Osteoblast (primary cell): Measurements from ENCODE around the gene EFNA4. TPM values are rescaled to one million over a fixed set of nuclear protein-coding genes. Genes with fewer than 3 reads are reported as not detected.
A peak's percentile ranks its signal among the peaks of the same experiment; 100 is the strongest.

Experiments
- DNase-seq: peaks from one replicate; pipeline ENCODE4 v3.0.0; 2011; ENCODE audit warnings: low spot score, mixed read lengths; ENCODE audit not compliant: insufficient read length; ENCODE audit errors: missing footprints
- H2AFZ ChIP-seq: 2 replicates; pipeline ENCODE4 v1.6.0; 2011; ENCODE audit warnings: mild to moderate bottlenecking, low read length
- H3K27ac ChIP-seq: 2 replicates; pipeline ENCODE4 v1.5.1; 2011; ENCODE audit warnings: mild to moderate bottlenecking, low read depth, low read length, moderate library complexity
- H3K27me3 ChIP-seq: 2 replicates; pipeline ENCODE4 v1.6.0; 2012; ENCODE audit warnings: mild to moderate bottlenecking, control low read depth, inconsistent platforms, low read length, moderate library complexity; ENCODE audit not compliant: insufficient read depth
- H3K36me3 ChIP-seq: 2 replicates; pipeline ENCODE4 v1.5.1; 2011; ENCODE audit warnings: mild to moderate bottlenecking, low read length, control low read depth, moderate library complexity; ENCODE audit not compliant: insufficient read depth
- H3K4me1 ChIP-seq: 2 replicates; pipeline ENCODE4 v1.5.1; 2011; ENCODE audit warnings: mild to moderate bottlenecking, low read length, control low read depth, moderate library complexity; ENCODE audit not compliant: insufficient read depth
- H3K4me2 ChIP-seq: 2 replicates; pipeline ENCODE4 v1.6.0; 2011; ENCODE audit warnings: mild to moderate bottlenecking, low read length; ENCODE audit not compliant: insufficient read depth
- H3K4me3 ChIP-seq: fragments of 200-600 bp; sonication (generic); 3 replicates; pipeline ENCODE4 v1.5.1; 2012; ENCODE audit warnings: mild to moderate bottlenecking, low read length, inconsistent platforms; ENCODE audit not compliant: insufficient read depth
- H3K79me2 ChIP-seq: 2 replicates; pipeline ENCODE4 v1.6.0; 2012; ENCODE audit warnings: mild to moderate bottlenecking, low read length, control low read depth, inconsistent platforms; ENCODE audit not compliant: insufficient read depth
- H3K9me3 ChIP-seq: 2 replicates; pipeline ENCODE4 v1.5.1; 2011; ENCODE audit warnings: low read depth, low read length, control low read depth
- H4K20me1 ChIP-seq: 2 replicates; pipeline ENCODE4 v1.6.0; 2012; ENCODE audit warnings: mild to moderate bottlenecking, low read length, control low read depth; ENCODE audit not compliant: insufficient read depth
- CTCF ChIP-seq: IDR thresholded peaks from 2 replicates; pipeline ENCODE4 v1.5.1; 2011; ENCODE audit warnings: mild to moderate bottlenecking, low read depth, low read length, moderate library complexity; ENCODE audit errors: extremely low read depth
- total RNA-seq: library from RNA; depleted of rRNA; stranded (reverse); fragments of >200 nt; gene quantifications from 2 replicates; pipeline ENCODE4 v1.2.3, GENCODE V29; 2012

Gene EFNA4
- total RNA-seq, 1 donor = 3.6 TPM

- Histone ChIP-seq H3K9me3 (no peaks in the 10 kb centered on the region), H3K27ac (no peak overlapping the region), H3K79me2 (no peaks in the 10 kb centered on the region), H3K4me1 (peaks cover 5% of the 10 kb centered on the region), H3K4me2 (peak overlapping the region; percentile 91), H2AFZ (peak overlapping the region; percentile 99), H3K36me3 (no peaks in the 10 kb centered on the region), H4K20me1 (peaks cover 3% of the 10 kb centered on the region), H3K4me3 (peak overlapping the region; percentile 87), H3K27me3 (peaks cover 40% of the 10 kb centered on the region)
- peak; percentile 100 for DNase-seq
- TF ChIP-seq CTCF = peak; percentile 87
Observed at GRCh38 chr1:155084722-155085503, 21.4 kb downstream of the EFNA4 start.

GRCh38 chr1:155085504-155086127 lies 22.1 kb downstream of the EFNA4 start:
- H3K27ac ChIP-seq = no peak overlapping the region
- DNase-seq = peak; percentile 93
- no peaks in the 10 kb centered on the region for H3K36me3 ChIP-seq
- H2AFZ ChIP-seq = peak overlapping the region; percentile 99
- H3K4me2 ChIP-seq = peak overlapping the region; percentile 91
- H3K9me3 ChIP-seq = no peaks in the 10 kb centered on the region
- H3K4me3 ChIP-seq = peak overlapping the region; percentile 87
- peaks cover 3% of the 10 kb centered on the region for H4K20me1 ChIP-seq
- TF ChIP-seq CTCF = no peak
- peaks cover 33% of the 10 kb centered on the region for H3K27me3 ChIP-seq
- peaks cover 5% of the 10 kb centered on the region for H3K4me1 ChIP-seq
- no peaks in the 10 kb centered on the region for H3K79me2 ChIP-seq

DNA sequence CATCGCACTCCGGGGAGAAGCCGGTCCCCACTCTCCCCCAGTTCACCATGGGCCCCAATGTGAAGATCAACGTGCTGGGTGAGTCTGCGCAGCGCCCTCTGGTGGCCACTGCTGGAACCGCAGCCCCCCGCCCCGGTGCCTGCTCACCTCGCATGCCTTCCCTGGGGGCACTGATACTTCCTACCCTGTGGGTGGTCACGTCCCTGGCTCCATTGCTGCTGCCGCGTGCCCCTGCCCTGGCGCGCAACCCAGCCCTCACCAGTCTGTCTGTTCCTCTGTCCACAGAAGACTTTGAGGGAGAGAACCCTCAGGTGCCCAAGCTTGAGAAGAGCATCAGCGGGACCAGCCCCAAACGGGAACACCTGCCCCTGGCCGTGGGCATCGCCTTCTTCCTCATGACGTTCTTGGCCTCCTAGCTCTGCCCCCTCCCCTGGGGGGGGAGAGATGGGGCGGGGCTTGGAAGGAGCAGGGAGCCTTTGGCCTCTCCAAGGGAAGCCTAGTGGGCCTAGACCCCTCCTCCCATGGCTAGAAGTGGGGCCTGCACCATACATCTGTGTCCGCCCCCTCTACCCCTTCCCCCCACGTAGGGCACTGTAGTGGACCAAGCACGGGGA lies 22.7 kb downstream of the EFNA4 start:
- DNase-seq = peak; percentile 97
- H3K4me2 ChIP-seq = peak overlapping the region; percentile 91
- peak; percentile 75 for TF ChIP-seq CTCF

More for the DNA sequence above, 22.7 kb downstream of the EFNA4 start:
- H3K79me2 ChIP-seq = no peaks in the 10 kb centered on the region
- no peak overlapping the region for H3K4me3 ChIP-seq
- H3K9me3 ChIP-seq = no peaks in the 10 kb centered on the region
- no peak overlapping the region for H3K27ac ChIP-seq
- no peaks in the 10 kb centered on the region for H3K36me3 ChIP-seq
- H3K4me1 ChIP-seq = peaks cover 7% of the 10 kb centered on the region
- peaks cover under 1% of the 10 kb centered on the region for H4K20me1 ChIP-seq
- peaks cover 27% of the 10 kb centered on the region for H3K27me3 ChIP-seq
- no peak overlapping the region for H2AFZ ChIP-seq
